Glutamatergic neuron (in vitro differentiated cells): Measurements from ENCODE around the gene PAGR1. TPM values are rescaled to one million over a fixed set of nuclear protein-coding genes. Genes with fewer than 3 reads are reported as not detected.
"Not testable (repeated sequence)": the region's sequence is repeated elsewhere in the genome, so short reads cannot be mapped to it uniquely, and the experiment has no call there.

Experiments used
- DNase-seq: peaks from one replicate; pipeline ENCODE4 v3.0.0; 2022
- H3K27ac Mint-ChIP-seq: one replicate; pipeline ENCODE4 v1.8.0; 2020; ENCODE audit warnings: mild to moderate bottlenecking, mixed read lengths, inconsistent platforms; ENCODE audit not compliant: unreplicated experiment
- H3K27me3 Mint-ChIP-seq: one replicate; pipeline ENCODE4 v1.8.0; 2020; ENCODE audit warnings: mild to moderate bottlenecking, moderate library complexity, mixed read lengths, inconsistent platforms; ENCODE audit not compliant: unreplicated experiment
- H3K36me3 Mint-ChIP-seq: one replicate; pipeline ENCODE4 v1.8.0; 2020; ENCODE audit warnings: mild to moderate bottlenecking, mixed read lengths, inconsistent platforms; ENCODE audit not compliant: unreplicated experiment
- H3K4me1 Mint-ChIP-seq: one replicate; pipeline ENCODE4 v1.8.0; 2020; ENCODE audit warnings: mild to moderate bottlenecking, low read depth, mixed read lengths, inconsistent platforms; ENCODE audit not compliant: unreplicated experiment
- H3K4me3 Mint-ChIP-seq: one replicate; pipeline ENCODE4 v1.8.0; 2020; ENCODE audit warnings: mild to moderate bottlenecking, mixed read lengths, inconsistent platforms; ENCODE audit not compliant: unreplicated experiment
- H3K9me3 Mint-ChIP-seq: one replicate; pipeline ENCODE4 v1.8.0; 2020; ENCODE audit warnings: mild to moderate bottlenecking, moderate library complexity, mixed read lengths, inconsistent platforms; ENCODE audit not compliant: unreplicated experiment
- CTCF ChIP-seq: fragments of 200-600 bp; sonication (generic); IDR thresholded peaks from one replicate; pipeline ENCODE4 v1.5.0; 2021; ENCODE audit not compliant: partially characterized antibody, unreplicated experiment
- total RNA-seq: library from RNA; stranded (reverse); fragmentation: NEBNext Ultra II Directional; extraction: Animal tissue kit (Norgen Biotek cat#: 25700); gene quantifications from one replicate; pipeline ENCODE4 v1.2.1, GENCODE V29; 2021; ENCODE audit not compliant: unreplicated experiment

PAGR1 gene
- total RNA-seq, 1 donor from 2014 or later = 110 TPM

- peaks cover 9% of the 10 kb centered on the region for H3K27me3 Mint-ChIP-seq
- H3K4me3 Mint-ChIP-seq = peak overlapping the region; percentile 96
- no peak for DNase-seq
- peak overlapping the region; percentile 90 for H3K27ac Mint-ChIP-seq
- TF ChIP-seq CTCF = no peak
- peaks cover 3% of the 10 kb centered on the region for H3K36me3 Mint-ChIP-seq
- peaks cover 10% of the 10 kb centered on the region for H3K9me3 Mint-ChIP-seq
- peaks cover 1% of the 10 kb centered on the region for H3K4me1 Mint-ChIP-seq
Observed at GRCh38 chr16:29862383-29862883, 46.5 kb downstream of the PAGR1 start.

GRCh38 chr16:29862884-29863668 lies 47.1 kb downstream of the PAGR1 start, which contains the start of gene CDIPT:
Gene CDIPT (minus strand): TSS chr16:29863226. CDS start chr16:29862857, 369 bp downstream.
- DNase-seq = peak; percentile 90
- peaks cover 3% of the 10 kb centered on the region for H3K36me3 Mint-ChIP-seq
- H3K4me1 Mint-ChIP-seq = peaks cover 1% of the 10 kb centered on the region
- TF ChIP-seq CTCF = no peak
- peaks cover 10% of the 10 kb centered on the region for H3K9me3 Mint-ChIP-seq
- peak within 1 kb of the TSS; percentile 96 for H3K4me3 Mint-ChIP-seq
- H3K27me3 Mint-ChIP-seq = peaks cover 9% of the 10 kb centered on the region
- H3K27ac Mint-ChIP-seq = peak within 1 kb of the TSS; percentile 99

GRCh38 chr16:29863669-29863984 lies 47.7 kb downstream of the PAGR1 start:
- Mint-ChIP-seq H3K27me3 (peaks cover 9% of the 10 kb centered on the region), H3K4me1 (peaks cover 1% of the 10 kb centered on the region), H3K27ac (peak overlapping the region; percentile 99), H3K9me3 (peaks cover 8% of the 10 kb centered on the region), H3K4me3 (peak overlapping the region; percentile 86), H3K36me3 (no peaks in the 10 kb centered on the region)
- no peak for TF ChIP-seq CTCF
- no peak for DNase-seq

- DNase-seq = no peak
- Mint-ChIP-seq H3K27ac (no peak overlapping the region), H3K27me3 (peaks cover 9% of the 10 kb centered on the region), H3K4me1 (peaks cover 1% of the 10 kb centered on the region), H3K4me3 (no peak overlapping the region), H3K9me3 (peaks cover 8% of the 10 kb centered on the region), H3K36me3 (no peaks in the 10 kb centered on the region)
- TF ChIP-seq CTCF = no peak
Observed at GRCh38 chr16:29864205-29864604, 48.3 kb downstream of the PAGR1 start.

GRCh38 chr16:29868396-29869009 lies 52.6 kb downstream of the PAGR1 start:
- no peak for DNase-seq
- TF ChIP-seq CTCF = no peak
- no peak overlapping the region for H3K27ac Mint-ChIP-seq
- no peaks in the 10 kb centered on the region for H3K4me1 Mint-ChIP-seq
- peaks cover 2% of the 10 kb centered on the region for H3K27me3 Mint-ChIP-seq
- H3K36me3 Mint-ChIP-seq = peaks cover 5% of the 10 kb centered on the region
- peaks cover 5% of the 10 kb centered on the region for H3K9me3 Mint-ChIP-seq
- H3K4me3 Mint-ChIP-seq = no peak overlapping the region

GRCh38 chr16:29869067-29869466 lies 53.1 kb downstream of the PAGR1 start:
- H3K4me1 Mint-ChIP-seq, H3K36me3 Mint-ChIP-seq, H3K9me3 Mint-ChIP-seq, H3K27ac Mint-ChIP-seq, DNase-seq, H3K27me3 Mint-ChIP-seq, H3K4me3 Mint-ChIP-seq: not testable (repeated sequence)
